Choroid plexus epithelial cell (primary cell): ENCODE measurements around the gene ARL13A.
"Not testable (repeated sequence)": the region's sequence is repeated elsewhere in the genome, so short reads cannot be mapped to it uniquely, and the experiment has no call there.

ENCODE experiments used
- DNase-seq: peaks from one replicate; pipeline ENCODE4 v3.0.0-alpha.2; 2010; ENCODE audit warnings: low read depth
- H3K4me3 ChIP-seq: 2 replicates; pipeline ENCODE4 v1.5.1; 2011; ENCODE audit warnings: low read depth, mild to moderate bottlenecking, control low read depth, low read length, moderate library complexity
- CTCF ChIP-seq: conservative IDR thresholded peaks from 2 replicates; pipeline ENCODE4 v1.5.1; 2011; ENCODE audit warnings: low read depth, mild to moderate bottlenecking, control low read depth, inconsistent platforms, low read length, moderate library complexity

The ARL13A gene

GRCh38 chrX:100984818-100985217 is 15.3 kb downstream of the ARL13A start:
- TF ChIP-seq CTCF, result no peak
- H3K4me3 ChIP-seq, result no peak overlapping the region
- DNase-seq, result no peak

DNA sequence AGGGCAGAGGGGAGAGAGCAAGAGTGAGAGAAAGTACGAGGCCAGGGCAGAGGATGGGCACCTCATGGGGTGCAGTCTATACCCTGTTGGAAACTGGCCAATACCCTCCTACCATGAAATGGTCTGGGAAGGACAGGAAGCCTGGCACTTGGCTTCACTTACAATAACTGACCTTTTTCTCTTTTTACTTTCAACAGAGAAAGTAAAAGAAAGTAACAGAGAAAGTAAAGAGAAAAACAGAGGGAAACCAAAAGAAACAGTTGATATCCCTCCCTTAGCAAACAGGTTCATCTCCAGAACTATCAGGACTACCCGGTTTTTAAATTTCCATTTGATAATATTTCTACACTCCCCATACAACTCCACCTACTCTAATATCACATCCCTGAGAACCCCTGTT is 20.6 kb downstream of the ARL13A start:
- DNase-seq, result no peak
- TF ChIP-seq CTCF, result no peak

GRCh38 chrX:100994352-100995281 is 25.1 kb downstream of the ARL13A start:
- no peak for TF ChIP-seq CTCF
- H3K4me3 ChIP-seq, result no peak overlapping the region
- peak; percentile 32 for DNase-seq

More for the DNA sequence above, 20.6 kb downstream of the ARL13A start:
- no peak overlapping the region for H3K4me3 ChIP-seq

- DNase-seq, result peak; percentile 78
- no peak overlapping the region for H3K4me3 ChIP-seq
Observed at GRCh38 chrX:100995469-100995868, 26.0 kb downstream of the ARL13A start.

GRCh38 chrX:100999451-100999850 is 29.9 kb downstream of the ARL13A start:
- no peak for TF ChIP-seq CTCF
- no peak overlapping the region for H3K4me3 ChIP-seq

More at GRCh38 chrX:100995469-100995868, 26.0 kb downstream of the ARL13A start:
- TF ChIP-seq CTCF, result no peak

GRCh38 chrX:101009090-101009489 is 39.6 kb downstream of the ARL13A start:
- no peak overlapping the region for H3K4me3 ChIP-seq
- TF ChIP-seq CTCF, result no peak
- DNase-seq, result peak; percentile 33

More at GRCh38 chrX:100999451-100999850, 29.9 kb downstream of the ARL13A start:
- DNase-seq, result no peak

GRCh38 chrX:101012031-101012430 is 42.5 kb downstream of the ARL13A start:
- H3K4me3 ChIP-seq, result not testable (repeated sequence)
- peak; percentile 33 for DNase-seq
